Stimulated activated CD8-positive, alpha-beta memory T cell treated with anti-CD3 and anti-CD28 coated beads, Interleukin-15, amount 100 ng/mL, for 48 hours (primary cell): ENCODE measurements around the gene PPP3CA.
"Not testable (repeated sequence)": the region's sequence is repeated elsewhere in the genome, so short reads cannot be mapped to it uniquely, and the experiment has no call there.

Experiments used
- DNase-seq, 2 donors: peaks; one replicate each; pipeline ENCODE4 v3.0.0-alpha.2; 2020; ENCODE audit warnings: low read depth in 2 of 2

Gene PPP3CA

GRCh38 chr4:101211146-101211553 is 136.2 kb downstream of the PPP3CA start:
- DNase-seq = no peak

DNA sequence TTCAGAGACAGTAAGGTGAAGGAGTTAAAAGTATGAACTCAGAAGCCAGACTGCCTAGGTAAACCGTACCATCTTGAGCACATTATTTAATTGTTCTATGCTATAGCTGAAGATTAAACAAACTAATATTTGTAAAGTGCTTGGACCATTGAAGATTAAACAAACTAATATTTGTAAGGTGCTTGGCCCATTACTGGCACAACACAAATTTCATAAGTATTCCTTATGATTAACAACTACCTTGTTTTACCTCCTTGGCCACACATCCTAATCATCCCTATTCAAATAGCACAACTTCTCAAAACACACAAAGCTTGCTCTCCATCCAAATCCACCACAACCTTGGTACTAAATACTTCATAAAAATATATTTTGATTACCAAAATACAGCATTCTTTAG is 137.0 kb downstream of the PPP3CA start:
- no peak for DNase-seq

DNA sequence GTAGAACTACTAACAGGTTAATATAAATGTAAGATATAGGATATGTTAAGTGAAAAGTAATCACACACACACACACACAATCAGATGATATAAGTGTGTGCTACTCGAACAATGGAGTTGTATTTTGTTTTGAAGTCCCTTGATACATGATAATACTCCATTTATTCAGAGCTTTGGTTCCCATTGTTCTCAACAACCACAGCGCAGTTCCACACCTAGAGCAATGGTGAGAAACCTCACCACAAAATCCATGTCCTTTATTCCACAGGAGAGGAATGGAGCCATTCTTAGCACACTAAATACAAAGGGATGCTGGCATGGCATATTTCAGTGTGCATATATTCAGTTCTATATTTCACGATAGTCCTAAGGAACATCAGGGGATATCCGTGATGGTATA is 139.2 kb downstream of the PPP3CA start:
- DNase-seq = no peak

- peak; percentile 16 to 41 for DNase-seq
Observed at GRCh38 chr4:101205916-101206315, 141.4 kb downstream of the PPP3CA start.

DNA sequence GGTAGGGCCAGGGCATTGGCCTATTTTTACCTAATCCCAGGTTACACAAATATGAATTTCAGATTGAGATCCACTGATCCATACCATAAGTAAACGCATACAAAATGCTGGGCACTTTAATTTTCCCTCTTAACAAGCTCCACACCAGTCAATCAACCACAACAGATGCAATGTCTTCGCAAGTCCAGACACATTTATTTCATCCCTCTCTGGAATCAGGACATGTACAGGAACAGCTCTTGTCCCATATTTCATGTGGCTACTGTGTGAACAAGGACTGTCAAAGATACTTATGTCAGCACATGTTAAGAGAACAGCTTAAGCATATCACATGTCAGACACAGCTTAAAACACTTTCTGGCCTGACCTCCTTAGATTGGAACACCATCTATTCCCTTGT is 145.9 kb downstream of the PPP3CA start:
- no peak for DNase-seq

DNA sequence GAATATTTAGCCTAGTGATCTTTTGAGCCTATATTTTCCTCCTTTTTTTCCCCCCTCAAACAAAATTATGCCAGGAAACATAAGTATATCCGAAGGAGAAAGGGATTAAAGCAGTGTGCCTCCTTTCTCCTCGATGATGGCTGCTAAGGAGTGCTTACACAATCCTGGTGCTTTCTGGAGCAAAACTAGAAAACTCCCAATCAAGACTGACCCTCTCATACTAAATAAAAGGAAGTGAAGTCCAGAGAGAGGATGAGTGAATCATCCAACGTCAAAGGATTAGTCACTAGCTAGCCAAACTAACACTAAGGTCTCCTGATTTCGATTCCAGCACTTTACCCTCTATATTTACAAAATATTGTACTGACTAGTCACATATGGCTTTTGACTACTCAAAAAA is 146.8 kb downstream of the PPP3CA start:
- DNase-seq = no peak

DNA sequence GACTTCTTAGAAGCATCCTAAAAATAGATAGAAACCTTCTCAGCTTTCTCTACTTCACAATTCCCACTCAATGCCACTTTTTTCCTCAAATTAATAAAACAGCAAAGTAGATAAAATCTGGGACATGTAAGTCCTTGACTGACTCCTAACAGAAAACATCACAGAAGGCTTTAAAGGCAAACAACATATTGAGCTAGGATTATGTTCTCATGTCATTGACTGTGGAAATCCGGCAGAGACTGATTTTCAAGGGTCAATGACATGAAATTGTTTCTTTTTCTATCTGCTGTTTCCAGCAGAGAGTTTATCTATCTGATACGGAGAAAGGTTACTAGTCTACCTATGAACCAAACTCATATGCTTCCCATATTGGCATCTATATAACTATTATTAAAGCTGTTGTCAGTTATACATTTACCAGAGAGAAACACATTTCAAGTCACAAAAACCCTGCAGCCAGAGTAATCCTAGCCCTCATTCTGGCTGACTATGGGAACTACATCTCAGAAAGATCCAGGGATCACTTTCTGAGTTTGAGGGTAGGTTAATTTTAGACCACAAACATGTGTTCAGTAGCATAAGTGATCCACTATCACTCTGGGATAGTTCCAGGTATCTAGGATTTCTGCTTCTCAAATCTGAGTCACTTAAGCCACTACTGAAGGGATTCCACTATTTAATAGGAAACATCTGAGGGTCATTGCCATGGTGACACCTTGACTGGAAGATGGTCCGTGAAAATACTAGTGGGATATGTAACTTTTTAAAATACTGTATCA is 147.6 kb downstream of the PPP3CA start:
- no peak for DNase-seq

GRCh38 chr4:101198682-101199339 is 148.5 kb downstream of the PPP3CA start:
- DNase-seq = no peak

DNA sequence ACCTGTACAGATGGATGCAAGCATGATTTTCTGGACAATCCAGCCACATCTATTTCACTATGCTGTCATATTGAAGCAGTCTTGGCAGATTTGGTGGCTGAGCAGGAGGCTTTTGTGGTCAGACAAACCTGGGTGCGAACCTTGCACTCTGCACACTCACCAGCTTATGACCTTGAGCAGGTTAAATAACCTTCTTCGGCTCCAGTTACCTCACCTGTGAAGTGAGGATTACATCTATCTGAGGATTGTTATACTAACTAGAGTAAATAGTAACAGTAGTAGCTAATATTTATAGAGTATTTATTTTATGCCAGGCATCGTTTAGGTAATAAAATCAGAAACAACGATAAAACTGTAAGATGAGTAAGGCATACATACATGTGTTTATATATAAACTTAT is 150.0 kb downstream of the PPP3CA start:
- DNase-seq = no peak

- DNase-seq = no peak
Observed at GRCh38 chr4:101192244-101192643, 155.1 kb downstream of the PPP3CA start.

- DNase-seq = no peak
Observed at GRCh38 chr4:101191302-101192098, 155.8 kb downstream of the PPP3CA start.

DNA sequence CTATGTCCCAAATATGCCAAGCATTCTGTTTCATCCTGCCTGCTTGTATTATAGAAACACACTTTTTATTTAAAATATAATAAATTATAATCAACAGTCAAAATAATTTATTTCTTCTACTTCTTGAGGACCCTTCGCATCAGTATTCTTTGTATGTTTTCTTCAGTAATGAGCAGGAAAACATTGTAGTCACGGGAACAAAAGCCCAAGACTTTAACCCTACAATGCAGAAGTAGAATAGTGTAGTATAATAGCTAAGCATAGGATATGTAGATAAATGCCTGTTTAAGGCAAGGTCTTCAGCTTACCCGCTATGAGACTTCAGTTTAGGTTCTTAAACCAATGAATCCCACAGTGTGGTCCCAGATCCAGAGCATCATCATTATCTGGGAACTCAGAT is 156.6 kb downstream of the PPP3CA start:
- DNase-seq = no peak

- DNase-seq = no peak
Observed at GRCh38 chr4:101188906-101189305, 158.4 kb downstream of the PPP3CA start.

GRCh38 chr4:101187841-101188240 is 159.5 kb downstream of the PPP3CA start:
- no peak for DNase-seq

- DNase-seq = no peak
Observed at GRCh38 chr4:101186567-101187184, 160.7 kb downstream of the PPP3CA start.

- no peak for DNase-seq
Observed at GRCh38 chr4:101184668-101185067, 162.7 kb downstream of the PPP3CA start.

- no peak for DNase-seq
Observed at GRCh38 chr4:101183666-101184373, 163.5 kb downstream of the PPP3CA start.

DNA sequence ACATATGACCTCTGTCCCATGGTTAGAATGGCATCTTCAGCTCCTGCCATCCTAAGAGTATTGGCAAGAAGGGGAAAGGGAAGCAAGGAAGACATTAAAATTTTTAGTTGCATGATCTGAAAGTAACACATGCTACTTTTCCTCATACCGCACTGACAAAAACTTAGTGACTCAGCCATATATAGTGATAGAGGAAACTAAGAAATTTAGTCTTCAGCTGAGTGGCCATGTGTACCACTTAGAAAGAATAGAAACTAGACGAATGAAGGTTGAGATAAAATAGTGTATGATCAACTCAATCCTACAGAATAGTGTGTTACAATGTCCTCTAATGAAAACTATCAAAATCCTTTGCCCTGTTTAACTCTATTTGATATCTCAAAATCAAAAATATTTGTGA is 164.1 kb downstream of the PPP3CA start:
- DNase-seq = no peak

GRCh38 chr4:101182688-101183087 is 164.6 kb downstream of the PPP3CA start:
- not testable (repeated sequence) for DNase-seq

DNA sequence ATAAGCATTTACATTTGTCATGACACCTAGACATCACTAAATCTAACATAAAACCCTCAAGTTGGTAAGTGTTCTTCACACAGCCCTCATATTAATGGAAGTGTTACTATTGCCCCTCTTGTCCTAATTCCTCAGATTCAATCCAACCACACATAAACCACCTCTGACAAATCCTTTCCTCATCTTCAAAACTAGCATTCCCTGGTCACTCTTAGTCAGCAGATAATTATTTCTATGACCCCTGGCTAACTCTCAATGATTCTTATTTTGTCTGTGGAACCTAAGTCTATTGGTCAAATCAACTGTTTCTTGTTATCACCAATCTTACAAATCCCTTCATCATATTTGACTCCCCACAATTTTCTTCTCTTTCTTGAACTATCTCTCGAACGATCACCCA is 168.6 kb downstream of the PPP3CA start:
- DNase-seq = no peak

DNA sequence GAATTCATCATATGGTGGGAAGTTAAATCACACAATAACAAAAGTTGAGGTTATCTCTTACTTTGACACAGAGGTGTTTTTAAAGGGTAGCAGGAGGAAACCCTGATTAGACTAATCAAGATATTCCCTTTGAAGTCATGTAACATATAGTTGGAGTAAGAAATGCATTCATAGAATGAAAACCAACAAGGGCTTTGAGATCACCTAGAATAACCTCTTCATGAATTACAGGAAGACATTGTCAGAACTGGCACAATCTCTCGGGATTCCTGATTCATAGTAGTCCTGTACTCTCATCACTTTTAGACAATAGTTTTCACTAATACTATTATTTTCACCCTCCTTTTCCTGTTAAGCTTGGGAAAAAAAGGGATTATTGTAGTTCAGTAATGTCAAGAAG is 170.2 kb downstream of the PPP3CA start:
- no peak for DNase-seq
